ENCODE measurements around the gene IMMT.

GRCh38 chr2:86138736-86139625 lies 56.3 kb downstream of the IMMT start:
- TF ChIP-seq POLR2A (IDR thresholded peaks at IDR 0.05), result no peak
- TF ChIP-seq, protein P1, sequence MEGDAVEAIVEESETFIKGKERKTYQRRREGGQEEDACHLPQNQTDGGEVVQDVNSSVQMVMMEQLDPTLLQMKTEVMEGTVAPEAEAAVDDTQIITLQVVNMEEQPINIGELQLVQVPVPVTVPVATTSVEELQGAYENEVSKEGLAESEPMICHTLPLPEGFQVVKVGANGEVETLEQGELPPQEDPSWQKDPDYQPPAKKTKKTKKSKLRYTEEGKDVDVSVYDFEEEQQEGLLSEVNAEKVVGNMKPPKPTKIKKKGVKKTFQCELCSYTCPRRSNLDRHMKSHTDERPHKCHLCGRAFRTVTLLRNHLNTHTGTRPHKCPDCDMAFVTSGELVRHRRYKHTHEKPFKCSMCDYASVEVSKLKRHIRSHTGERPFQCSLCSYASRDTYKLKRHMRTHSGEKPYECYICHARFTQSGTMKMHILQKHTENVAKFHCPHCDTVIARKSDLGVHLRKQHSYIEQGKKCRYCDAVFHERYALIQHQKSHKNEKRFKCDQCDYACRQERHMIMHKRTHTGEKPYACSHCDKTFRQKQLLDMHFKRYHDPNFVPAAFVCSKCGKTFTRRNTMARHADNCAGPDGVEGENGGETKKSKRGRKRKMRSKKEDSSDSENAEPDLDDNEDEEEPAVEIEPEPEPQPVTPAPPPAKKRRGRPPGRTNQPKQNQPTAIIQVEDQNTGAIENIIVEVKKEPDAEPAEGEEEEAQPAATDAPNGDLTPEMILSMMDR (IDR thresholded peaks at IDR 0.05), result no peak
